ENCODE results near the gene KLK1. TPM values are rescaled to one million over a fixed set of nuclear protein-coding genes. Genes with fewer than 3 reads are reported as not detected.

Gene KLK1
- polyA plus RNA-seq, 1 of the 3 experiments (the other 2 are of a cell fraction), result not detected

- no peak for TF ChIP-seq SMC3 (IDR thresholded peaks at IDR 0.05; ENCODE audit: low read depth, low read length)
Observed at GRCh38 chr19:50842130-50842529, 18.5 kb upstream of the KLK1 start (continued).

DNA sequence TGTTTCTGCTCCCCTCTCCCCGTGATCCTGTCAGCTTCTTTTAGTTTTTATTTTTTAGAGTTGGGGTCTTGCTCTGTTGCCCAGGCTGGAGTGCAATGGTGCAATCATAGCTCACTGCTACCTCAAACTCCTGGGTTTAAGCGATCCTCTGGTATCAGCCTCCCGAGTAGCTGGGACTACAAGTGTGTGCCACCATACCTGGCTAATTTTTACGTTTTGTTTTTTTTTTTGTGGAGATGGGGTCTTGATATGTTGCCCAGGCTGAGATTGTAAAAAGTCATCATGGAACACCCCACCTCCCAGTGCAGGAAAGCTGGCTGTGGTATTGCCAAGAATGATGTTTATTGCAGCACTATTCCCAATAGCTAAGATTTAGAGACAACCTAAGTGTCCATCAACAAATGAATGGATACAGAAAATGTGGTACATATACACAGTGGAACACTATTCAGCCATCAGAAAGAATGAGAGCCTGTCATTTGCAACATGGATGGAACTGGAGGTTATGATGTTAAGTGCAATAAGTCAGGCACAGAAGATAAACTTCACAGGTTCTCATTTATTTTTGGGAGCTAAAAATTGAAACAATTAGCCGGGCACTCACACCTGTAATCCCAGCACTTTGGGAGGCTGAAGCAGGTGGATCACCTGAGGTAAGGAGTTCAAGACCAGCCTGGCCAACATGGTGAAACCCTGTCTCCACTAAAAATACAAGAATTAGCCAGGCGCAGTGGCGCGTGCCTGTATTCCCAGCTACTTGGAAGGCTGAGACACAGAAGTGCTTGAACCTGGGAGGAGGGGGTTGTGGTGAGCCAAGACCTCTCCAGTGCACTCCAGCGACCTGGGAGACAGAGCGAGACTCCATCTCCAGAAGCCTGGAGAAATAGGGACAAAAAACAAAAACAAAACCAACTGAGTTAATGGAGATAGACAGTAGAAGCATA, 16.4 kb upstream of the KLK1 start:
- Histone ChIP-seq H3K27ac (ENCODE audit: low read depth in 2 of 2, low read length in 1 of 2) (no peak overlapping the region), H3K4me1 (ENCODE audit: control insufficient read depth in 1 of 2, insufficient read depth in 2 of 2, low read depth in 1 of 2, low read length in 1 of 2) (peaks cover 0 to 7% of the 10 kb centered on the region in 2 experiments; a peak in 1 of 4 replicates), H3K9me3 (no peaks in the 10 kb centered on the region), H3F3A (replicated peaks; ENCODE audit: insufficient read depth) (no peaks in the 10 kb centered on the region), H3K79me2 (ENCODE audit: insufficient read depth) (no peaks in the 10 kb centered on the region), H2AFZ (ENCODE audit: low read depth) (no peak overlapping the region), H3K27me3 (ENCODE audit: insufficient read depth) (peaks cover 25% of the 10 kb centered on the region; the same call in 1 of the 2 replicates), H3K4me2 (no peak overlapping the region), H3K4me3 (ENCODE audit: low read depth in 2 of 2, low read length in 1 of 2) (no peak overlapping the region), H4K20me1 (ENCODE audit: insufficient read depth) (no peaks in the 10 kb centered on the region), H3K9ac (no peak overlapping the region), H3K36me3 (replicated peaks in 1 of 2; ENCODE audit: control insufficient read depth in 1 of 2, insufficient read depth in 2 of 2, low read length in 1 of 2) (no peaks in the 10 kb centered on the region), H3K9me2 (no peaks in the 10 kb centered on the region)
- CTCF ChIA-PET, result interaction anchor here (0.6 to 1.6 kb wide), 4 partner anchors 56 to 177 kb away, joined by 3 to 4 read pairs (median 4); no protein-coding TSS in a partner anchor
- no peak for DNase-seq
- no peak for TF ChIP-seq RFX5 (IDR thresholded peaks at IDR 0.05; ENCODE audit: low read length)
- no peak for TF ChIP-seq SIN3A (IDR thresholded peaks at IDR 0.05; ENCODE audit: borderline replicate concordance, low read depth, low read length)
- TF ChIP-seq EP300 (IDR thresholded peaks at IDR 0.05; ENCODE audit: borderline replicate concordance in 1 of 2, low read depth in 1 of 2, low read length in 1 of 2), result no peak
- no peak for TF ChIP-seq RXRA (IDR thresholded peaks at IDR 0.05; ENCODE audit: borderline replicate concordance, low read depth)
- no peak for TF ChIP-seq NFIC (IDR thresholded peaks at IDR 0.05; ENCODE audit: borderline replicate concordance)
- TF ChIP-seq, protein P1, sequence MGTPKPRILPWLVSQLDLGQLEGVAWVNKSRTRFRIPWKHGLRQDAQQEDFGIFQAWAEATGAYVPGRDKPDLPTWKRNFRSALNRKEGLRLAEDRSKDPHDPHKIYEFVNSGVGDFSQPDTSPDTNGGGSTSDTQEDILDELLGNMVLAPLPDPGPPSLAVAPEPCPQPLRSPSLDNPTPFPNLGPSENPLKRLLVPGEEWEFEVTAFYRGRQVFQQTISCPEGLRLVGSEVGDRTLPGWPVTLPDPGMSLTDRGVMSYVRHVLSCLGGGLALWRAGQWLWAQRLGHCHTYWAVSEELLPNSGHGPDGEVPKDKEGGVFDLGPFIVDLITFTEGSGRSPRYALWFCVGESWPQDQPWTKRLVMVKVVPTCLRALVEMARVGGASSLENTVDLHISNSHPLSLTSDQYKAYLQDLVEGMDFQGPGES (IDR thresholded peaks at IDR 0.05; ENCODE audit: low read depth, low read length), result no peak
- no peak for TF ChIP-seq SMC3 (IDR thresholded peaks at IDR 0.05; ENCODE audit: low read depth, low read length)
- no peak for TF ChIP-seq REST (IDR thresholded peaks at IDR 0.05; ENCODE audit: low read depth, low read length)
- TF ChIP-seq FOSL2 (IDR thresholded peaks at IDR 0.05; ENCODE audit: borderline replicate concordance, low read depth), result no peak
- no peak for TF ChIP-seq RCOR1 (IDR thresholded peaks at IDR 0.05; ENCODE audit: low read length)
- no peak for TF ChIP-seq PBX3 (IDR thresholded peaks at IDR 0.05)
- TF ChIP-seq EZH2phosphoT487 (IDR thresholded peaks at IDR 0.05; ENCODE audit: borderline replicate concordance, low read depth), result no peak
- TF ChIP-seq CHD2 (IDR thresholded peaks at IDR 0.05; ENCODE audit: low read length, partially characterized antibody), result no peak
- TF ChIP-seq FOXJ3 (CRISPR knock-in tag; IDR thresholded peaks at IDR 0.05), result no peak
- TF ChIP-seq GATA2 (CRISPR knock-in tag; IDR thresholded peaks at IDR 0.05), result no peak
- no peak for TF ChIP-seq ELF1 (IDR thresholded peaks at IDR 0.05)
- no peak for TF ChIP-seq TEAD4 (IDR thresholded peaks at IDR 0.05; ENCODE audit: borderline replicate concordance, insufficient read depth)
- POLR2A ChIA-PET, result no interaction called here
- 30% methylated on average over 10 of the region's 10 CpGs for WGBS (ENCODE audit: low lambda C conversion rate)
